Liver (tissue), 9 donors: ENCODE measurements around the gene JAZF1. TPM values are rescaled to one million over a fixed set of nuclear protein-coding genes. Genes with fewer than 3 reads are reported as not detected.

Experiments
- DNase-seq: peaks from one replicate; pipeline ENCODE4 v3.0.0-alpha.2; 2017; ENCODE audit warnings: low spot score
- H3K27ac ChIP-seq, 2 donors: one replicate each; pipeline ENCODE4 v1.7.0; 2013; ENCODE audit warnings: inconsistent platforms in 2 of 2, low read length in 2 of 2, control low read depth in 1 of 2, low read depth in 1 of 2, mild to moderate bottlenecking in 1 of 2
- H3K27me3 ChIP-seq, 4 donors: one replicate each; pipeline versions ENCODE4 v1.6.1 to v1.7.0; 2013; ENCODE audit warnings: low read length in 3 of 4, inconsistent platforms in 1 of 4, mild to moderate bottlenecking in 1 of 4, moderate library complexity in 1 of 4; ENCODE audit not compliant: control insufficient read depth in 4 of 4, insufficient read depth in 4 of 4
- H3K36me3 ChIP-seq, 4 donors: one replicate each; pipeline versions ENCODE4 v1.6.1 to v1.7.0; 2013; ENCODE audit warnings: low read length in 3 of 4, mild to moderate bottlenecking in 3 of 4, low read depth in 1 of 4, moderate library complexity in 1 of 4; ENCODE audit not compliant: control insufficient read depth in 4 of 4, insufficient read depth in 3 of 4
- H3K4me1 ChIP-seq, 4 donors: one replicate each; pipeline versions ENCODE4 v1.6.1 to v1.7.0; 2013; ENCODE audit warnings: low read length in 3 of 4, mild to moderate bottlenecking in 3 of 4, moderate library complexity in 1 of 4; ENCODE audit not compliant: control insufficient read depth in 4 of 4, insufficient read depth in 4 of 4
- H3K4me3 ChIP-seq, 3 donors: one replicate each; pipeline versions ENCODE4 v1.6.1 to v1.7.0; 2013; ENCODE audit warnings: low read length in 3 of 3, control low read depth in 1 of 3, low read depth in 1 of 3, mild to moderate bottlenecking in 1 of 3
- H3K9ac ChIP-seq, 2 donors: one replicate each; pipeline ENCODE4 v1.7.0; 2013; ENCODE audit warnings: low read length in 2 of 2, mild to moderate bottlenecking in 2 of 2, moderate library complexity in 2 of 2, control low read depth in 1 of 2, low read depth in 1 of 2
- H3K9me3 ChIP-seq, 4 donors: one replicate each; pipeline versions ENCODE4 v1.6.1 to v1.7.0; 2013; ENCODE audit warnings: low read length in 3 of 4; ENCODE audit not compliant: control insufficient read depth in 4 of 4
- CTCF ChIP-seq: fragments of 150-350 bp; IDR thresholded peaks from 2 replicates; pipeline ENCODE4 v1.5.1; 2017; ENCODE audit warnings: improper control_type of control experiment, low read depth, low read length; ENCODE audit not compliant: missing input control
- FOXA1 ChIP-seq: IDR thresholded peaks from 2 replicates; pipeline ENCODE4 v1.6.1; 2016; ENCODE audit warnings: antibody characterized with exemption
- HNF4A ChIP-seq, 2 donors: conservative IDR thresholded peaks; 2 replicates each; pipeline ENCODE4 v1.6.1; 2016; ENCODE audit warnings: antibody characterized with exemption in 2 of 2, mild to moderate bottlenecking in 2 of 2
- HNF4G ChIP-seq: IDR thresholded peaks from 2 replicates; pipeline ENCODE4 v1.6.1; 2016; ENCODE audit warnings: antibody characterized with exemption
- JUND ChIP-seq, 2 donors: IDR thresholded peaks; 2 replicates each; pipeline ENCODE4 v1.6.1; 2016; ENCODE audit warnings: antibody characterized with exemption in 2 of 2
- MAX ChIP-seq: IDR thresholded peaks from 2 replicates; pipeline ENCODE4 v1.6.1; 2016; ENCODE audit warnings: antibody characterized with exemption
- NR2F2 ChIP-seq: IDR thresholded peaks from 2 replicates; pipeline ENCODE4 v1.6.1; 2016; ENCODE audit warnings: antibody characterized with exemption
- RAD21 ChIP-seq, 2 donors: IDR thresholded peaks; 2 replicates each; pipeline ENCODE4 v1.6.1; 2016; ENCODE audit warnings: antibody characterized with exemption in 2 of 2, mild to moderate bottlenecking in 2 of 2
- RXRA ChIP-seq, 2 donors: IDR thresholded peaks; 2 replicates each; pipeline ENCODE4 v1.6.1; 2017 to 2018; ENCODE audit warnings: antibody characterized with exemption in 2 of 2, mild to moderate bottlenecking in 1 of 2
- YY1 ChIP-seq: IDR thresholded peaks from 2 replicates; pipeline ENCODE4 v1.6.1; 2016; ENCODE audit warnings: antibody characterized with exemption, mild to moderate bottlenecking
- ZBTB33 ChIP-seq: IDR thresholded peaks from 2 replicates; pipeline ENCODE4 v1.6.1; 2016; ENCODE audit warnings: antibody characterized with exemption
- WGBS: extraction: QIAGEN DNeasy Blood & Tissue Kit; methylation state at CpG from one replicate; pipeline ENCODE4 v1.1.7; 2013; 5-methylcytosine and 5-hydroxymethylcytosine counted together
- polyA plus RNA-seq, 2 donors: library from polyadenylated mRNA; stranded (reverse) in 1 of 2; unstranded in 1 of 2; fragments of 200-250 nt in 1 of 2; fragments of >200 nt in 1 of 2; fragmentation: Nextera tagmentation in 1 of 2; extraction: Ambion mirVana in 1 of 2; gene quantifications; one replicate each; pipeline versions ENCODE4 v1.2.1 to v1.2.3, GENCODE V29; 2013 to 2015
- total RNA-seq, 2 donors: library from RNA; depleted of rRNA; stranded (reverse); fragments of >200 nt; gene quantifications; one replicate each; pipeline ENCODE4 v1.2.3, GENCODE V29; 2014
- donor health status: healthy.
- donor health status: healthy.
- donor health status: healthy.
- donor health status: healthy.
- donor health status: healthy.

The JAZF1 gene
- total and polyA plus RNA-seq, 4 donors: 2.7 to 17.8 (median 4.0) TPM

GRCh38 chr7:27788437-27788836 is 392.2 kb downstream of the JAZF1 start (continued):
- TF ChIP-seq CTCF (no peak), FOXA1 (no peak), MAX (no peak), NR2F2 (no peak), HNF4G (no peak), JUND (IDR thresholded peaks at IDR 0.05) (no peak)

- Histone ChIP-seq H3K4me1 (peaks cover 2 to 6% (median 5%) of the 10 kb centered on the region in 4 donors), H3K27me3 (no peaks in the 10 kb centered on the region), H3K9me3 (no peaks in the 10 kb centered on the region), H3K27ac (no peak overlapping the region), H3K36me3 (peaks cover 0 to 21% (median 18%) of the 10 kb centered on the region in 4 donors), H3K4me3 (no peak overlapping the region), H3K9ac (no peak overlapping the region)
- peak; percentile 32 for TF ChIP-seq CTCF
- peak; percentile 40 to 62 for TF ChIP-seq RAD21 (IDR thresholded peaks at IDR 0.05)
- TF ChIP-seq ZBTB33: no peak
- no peak for DNase-seq
- 69% methylated on average over 6 of the region's 6 CpGs for WGBS
Measured at GRCh38 chr7:27784399-27785053, 396.1 kb downstream of the JAZF1 start.

GRCh38 chr7:27782849-27783248 is 397.7 kb downstream of the JAZF1 start:
- Histone ChIP-seq H3K27ac (no peak overlapping the region), H3K27me3 (no peaks in the 10 kb centered on the region), H3K4me3 (no peak overlapping the region), H3K9ac (no peak overlapping the region), H3K9me3 (no peaks in the 10 kb centered on the region), H3K36me3 (peaks cover 0 to 17% (median 14%) of the 10 kb centered on the region in 4 donors), H3K4me1 (peaks cover 2 to 6% (median 6%) of the 10 kb centered on the region in 4 donors)
- DNase-seq: no peak
- 88% methylated on average over 2 of the region's 2 CpGs for WGBS
- TF ChIP-seq RAD21 (IDR thresholded peaks at IDR 0.05) (no peak), ZBTB33 (no peak), NR2F2 (no peak), CTCF (no peak), YY1 (no peak), FOXA1 (no peak), RXRA (IDR thresholded peaks at IDR 0.05) (no peak), HNF4A (conservative IDR thresholded peaks at IDR 0.05) (no peak), HNF4G (no peak)
